ENCODE measurements around the gene RADIL. TPM values are rescaled to one million over a fixed set of nuclear protein-coding genes. Genes with fewer than 3 reads are reported as not detected.

The RADIL gene
- total RNA-seq, 2 donors from 2014 or later: 0.18 to 0.35 TPM

DNA sequence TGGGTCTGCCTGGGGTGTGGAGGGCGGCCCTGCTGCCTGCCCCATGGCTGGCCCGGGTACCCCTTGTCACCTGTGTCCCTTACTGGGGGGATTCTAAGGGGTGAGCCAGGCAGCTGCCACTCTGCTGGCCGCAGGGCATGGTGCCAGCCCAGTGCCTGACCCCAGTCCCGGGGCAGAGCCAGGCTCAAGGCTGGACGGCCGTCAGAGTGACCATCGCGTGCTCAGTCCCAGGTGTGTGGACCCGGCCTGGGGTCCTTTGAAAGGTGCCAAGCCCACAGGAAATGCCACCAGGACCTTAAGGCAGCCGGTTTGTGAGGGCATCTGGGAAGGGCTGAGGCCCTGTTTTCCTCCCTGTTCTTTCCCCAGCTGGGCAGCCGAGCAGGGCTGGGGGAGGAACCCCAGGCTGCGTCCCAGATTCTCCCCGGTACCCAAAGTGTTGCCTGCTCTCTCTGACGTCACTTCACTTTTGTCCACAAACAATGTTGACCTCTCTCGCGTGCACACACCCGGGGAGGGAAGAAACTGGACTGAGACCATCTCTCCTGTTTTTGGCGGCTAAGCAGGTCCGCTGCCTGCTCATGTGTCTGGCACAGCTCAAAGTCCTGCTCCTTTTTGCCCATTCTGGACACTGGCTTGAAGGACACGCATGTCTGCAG lies 59.3 kb downstream of the RADIL start:
- DNase-seq (ENCODE audit: low spot score in 2 of 2): no peak
- Mint-ChIP-seq H3K36me3 (no peaks in the 10 kb centered on the region), H3K9me3 (no peaks in the 10 kb centered on the region), H3K27ac (no peak overlapping the region)
- ATAC-seq: no peak

DNA sequence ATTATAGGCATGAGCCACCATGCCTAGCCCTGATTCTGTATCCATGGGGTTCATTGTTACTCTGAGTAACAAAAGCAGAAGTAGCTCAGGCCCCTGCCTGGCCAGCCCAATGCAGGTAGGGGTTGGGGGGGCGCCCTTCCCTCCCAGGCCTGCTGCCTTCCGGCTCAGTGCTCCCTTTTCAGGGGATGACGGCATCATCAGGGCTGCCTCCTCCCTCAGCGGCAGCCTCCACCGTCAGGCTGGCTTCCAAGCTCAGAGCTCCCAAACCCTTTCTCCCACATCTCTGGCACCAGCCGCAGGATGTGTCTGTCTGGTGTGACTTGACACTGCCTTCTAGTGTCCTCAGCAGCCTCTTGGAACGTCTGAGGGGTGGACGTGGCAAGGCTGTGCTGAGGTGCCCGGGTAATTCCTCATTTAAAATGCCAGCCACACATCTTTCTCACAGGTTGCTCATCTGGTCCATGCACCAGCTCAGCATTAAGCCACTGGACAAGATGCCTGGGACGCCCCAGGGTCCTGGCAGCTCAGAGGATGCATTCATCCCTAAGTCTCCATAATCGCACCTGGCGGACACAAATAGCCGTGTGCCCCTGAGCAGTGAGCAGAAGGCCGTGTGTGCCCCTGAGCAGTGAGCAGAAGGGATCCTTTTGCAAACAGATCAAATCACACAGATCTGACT lies 59.9 kb downstream of the RADIL start:
- ATAC-seq (no peak), DNase-seq (ENCODE audit: low spot score in 2 of 2) (no peak)
- H3K27ac Mint-ChIP-seq: no peak overlapping the region
- H3K9me3 Mint-ChIP-seq: no peaks in the 10 kb centered on the region
- H3K36me3 Mint-ChIP-seq: no peaks in the 10 kb centered on the region

DNA sequence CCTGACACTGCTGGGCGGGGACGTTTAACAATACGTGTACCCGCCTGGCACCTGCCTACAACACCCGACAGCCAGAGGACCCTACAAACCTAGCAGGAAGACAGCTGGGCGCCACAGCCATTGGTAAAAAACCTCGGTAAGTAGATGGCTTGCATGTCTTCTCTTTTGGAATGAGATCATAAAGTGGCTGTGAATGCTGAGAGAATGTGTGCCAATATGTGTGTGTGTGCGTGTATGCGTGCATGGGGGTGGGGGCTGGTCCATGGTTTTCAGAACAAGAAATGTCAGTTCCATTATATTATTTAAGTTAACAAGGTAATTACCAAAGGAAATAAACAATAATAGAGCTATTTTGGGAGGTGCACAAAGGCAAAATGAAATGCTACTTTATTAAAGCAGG lies 60.8 kb downstream of the RADIL start:
- no peaks in the 10 kb centered on the region for H3K9me3 Mint-ChIP-seq
- H3K36me3 Mint-ChIP-seq: no peaks in the 10 kb centered on the region
- peak overlapping the region in 1 of 2 donors; percentile 1 for H3K27ac Mint-ChIP-seq
- DNase-seq (ENCODE audit: low spot score in 2 of 2) (no peak), ATAC-seq (no peak)

DNA sequence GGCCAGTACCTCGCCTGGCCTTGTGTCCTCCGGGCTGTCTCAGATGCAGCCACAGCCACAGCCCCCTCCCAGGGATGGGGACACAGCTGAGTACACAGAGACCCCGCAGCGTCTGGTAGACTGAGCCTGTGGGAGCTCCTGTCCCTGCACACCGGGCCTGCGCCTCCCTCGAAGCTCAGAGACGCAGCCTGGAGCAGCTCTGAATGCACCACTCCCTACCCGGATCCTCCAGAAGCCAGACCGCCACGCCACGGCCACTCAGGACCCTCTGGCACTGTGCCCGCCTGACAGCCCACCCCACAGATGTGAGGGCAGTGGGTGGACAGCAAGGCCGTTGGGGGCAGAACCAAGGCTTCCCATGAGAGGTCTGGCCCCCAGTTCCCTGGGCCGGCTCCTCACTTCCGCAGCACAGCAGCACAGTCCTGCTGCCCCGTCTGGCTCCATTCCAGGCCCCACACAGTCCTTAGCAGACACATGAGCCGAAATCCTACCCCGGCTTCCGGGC lies 62.5 kb downstream of the RADIL start:
- no peaks in the 10 kb centered on the region for H3K9me3 Mint-ChIP-seq
- no peak overlapping the region for H3K27ac Mint-ChIP-seq
- DNase-seq (ENCODE audit: low spot score in 2 of 2) (no peak), ATAC-seq (no peak)
- no peaks in the 10 kb centered on the region for H3K36me3 Mint-ChIP-seq

DNA sequence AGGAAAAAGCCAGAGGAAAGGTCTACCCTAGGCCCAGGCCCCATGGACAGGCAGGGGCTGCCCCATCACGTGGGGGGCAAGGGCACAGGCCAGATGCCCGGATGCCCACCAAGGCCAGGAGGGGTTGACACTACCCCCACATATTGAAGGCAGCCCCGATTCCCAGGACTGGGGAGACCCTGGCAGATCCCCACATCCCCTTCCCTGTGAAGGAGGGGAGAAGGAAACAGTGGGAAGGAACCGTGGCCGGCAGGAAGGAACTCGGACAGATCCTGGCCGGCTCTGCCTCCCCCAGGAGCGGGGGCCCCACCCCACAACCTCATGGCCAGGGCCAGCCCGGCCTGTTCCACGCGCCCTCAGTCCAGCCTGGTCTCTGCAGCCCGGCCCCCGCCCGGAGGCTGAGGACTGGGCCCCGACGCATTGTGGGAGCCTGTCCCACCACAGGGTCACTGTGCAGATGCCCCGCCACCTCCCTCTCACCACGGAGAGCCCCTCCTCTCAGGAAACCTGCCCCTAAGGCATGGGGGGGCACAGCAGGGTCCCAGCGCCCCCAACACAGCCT lies 63.0 kb downstream of the RADIL start:
- no peak overlapping the region for H3K27ac Mint-ChIP-seq
- no peak for DNase-seq (ENCODE audit: low spot score in 2 of 2)
- no peak for ATAC-seq
- H3K36me3 Mint-ChIP-seq: no peaks in the 10 kb centered on the region
- no peaks in the 10 kb centered on the region for H3K9me3 Mint-ChIP-seq

DNA sequence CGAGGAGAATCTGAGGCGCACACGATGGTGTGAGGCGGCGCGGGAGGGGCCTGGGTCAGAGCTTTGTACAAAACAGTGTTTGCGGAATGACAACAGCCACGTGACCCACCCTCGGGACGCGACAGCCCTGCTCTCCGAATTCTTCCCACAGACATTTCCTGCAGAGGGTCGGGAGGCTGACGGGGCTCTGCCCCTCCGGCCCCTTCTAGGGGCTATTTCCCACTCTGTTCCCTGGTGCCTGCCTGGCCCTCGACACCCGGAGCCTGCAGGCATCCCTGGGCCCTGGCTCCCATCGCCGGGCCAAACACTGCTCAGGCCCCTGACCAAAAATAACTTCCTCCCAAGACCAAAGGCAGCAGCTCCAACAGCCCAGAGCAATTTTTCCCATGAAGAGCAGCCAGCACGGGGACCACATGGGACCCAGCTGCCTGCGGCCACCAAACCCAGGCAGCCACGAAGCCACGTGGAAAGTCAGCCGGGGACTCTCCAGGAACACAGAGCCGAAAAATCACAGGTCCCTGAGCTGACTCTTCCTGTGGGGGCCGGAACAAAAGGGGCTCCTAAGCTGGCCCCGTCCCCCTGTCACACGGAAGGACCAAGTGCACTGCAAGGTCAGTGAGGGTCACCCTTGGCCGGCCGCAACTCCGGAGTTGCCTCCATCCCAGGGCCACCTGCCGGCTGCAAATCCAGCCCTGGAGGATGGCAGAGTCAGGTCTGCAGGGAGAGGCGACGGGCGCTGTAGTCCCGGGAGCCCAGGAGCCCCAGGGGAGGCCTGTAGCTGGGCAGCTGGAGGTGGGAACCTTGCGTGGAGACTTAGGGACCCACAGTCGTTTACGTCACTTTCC lies 63.7 kb downstream of the RADIL start:
- Mint-ChIP-seq H3K9me3 (no peaks in the 10 kb centered on the region), H3K36me3 (no peaks in the 10 kb centered on the region), H3K27ac (no peak overlapping the region)
- DNase-seq (ENCODE audit: low spot score in 2 of 2) (no peak), ATAC-seq (no peak)

DNA sequence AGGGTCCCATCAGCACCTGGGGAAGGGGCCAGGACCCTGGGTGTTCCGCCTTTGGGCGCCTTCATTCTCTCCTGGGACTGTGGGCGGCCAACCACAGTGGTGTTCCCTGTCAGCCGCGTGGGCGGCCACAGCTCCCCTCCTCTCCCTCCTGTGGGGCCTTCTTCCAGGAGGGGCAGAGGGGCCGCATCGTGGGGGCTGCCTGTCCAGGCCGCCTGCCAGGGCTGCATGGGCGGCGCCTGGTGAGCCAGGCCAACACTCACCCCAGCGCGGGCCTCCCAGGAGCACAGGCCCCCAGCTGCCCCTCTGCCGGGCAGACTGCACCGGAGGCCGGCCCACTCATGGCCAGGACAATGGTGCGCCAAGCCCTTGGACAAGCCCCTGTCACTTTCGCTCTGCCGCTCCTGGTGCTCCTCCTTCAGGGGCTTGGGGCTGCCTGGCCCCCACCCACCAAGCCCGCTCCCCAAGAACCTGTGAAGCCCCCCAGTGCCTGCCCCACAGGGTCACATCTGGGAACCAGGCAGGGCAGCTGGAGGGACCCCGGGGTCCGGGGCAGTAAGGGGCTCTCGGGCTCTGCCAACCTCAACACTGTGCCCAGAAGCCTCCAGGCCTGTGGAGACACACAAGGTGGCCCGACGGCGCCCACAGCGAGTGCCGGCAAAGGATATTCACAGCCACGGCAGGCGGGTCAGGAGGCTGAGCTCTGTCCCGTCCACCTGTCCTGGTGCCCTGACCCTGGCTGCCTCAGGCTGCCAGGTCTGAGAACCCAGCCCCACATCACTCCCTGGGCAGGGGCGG lies 65.3 kb downstream of the RADIL start:
- Mint-ChIP-seq H3K9me3 (peaks cover 0 to 4% of the 10 kb centered on the region in 2 donors), H3K36me3 (peaks cover 0 to under 1% of the 10 kb centered on the region in 2 donors), H3K27ac (no peak overlapping the region)
- DNase-seq (ENCODE audit: low spot score in 2 of 2) (no peak), ATAC-seq (no peak)

DNA sequence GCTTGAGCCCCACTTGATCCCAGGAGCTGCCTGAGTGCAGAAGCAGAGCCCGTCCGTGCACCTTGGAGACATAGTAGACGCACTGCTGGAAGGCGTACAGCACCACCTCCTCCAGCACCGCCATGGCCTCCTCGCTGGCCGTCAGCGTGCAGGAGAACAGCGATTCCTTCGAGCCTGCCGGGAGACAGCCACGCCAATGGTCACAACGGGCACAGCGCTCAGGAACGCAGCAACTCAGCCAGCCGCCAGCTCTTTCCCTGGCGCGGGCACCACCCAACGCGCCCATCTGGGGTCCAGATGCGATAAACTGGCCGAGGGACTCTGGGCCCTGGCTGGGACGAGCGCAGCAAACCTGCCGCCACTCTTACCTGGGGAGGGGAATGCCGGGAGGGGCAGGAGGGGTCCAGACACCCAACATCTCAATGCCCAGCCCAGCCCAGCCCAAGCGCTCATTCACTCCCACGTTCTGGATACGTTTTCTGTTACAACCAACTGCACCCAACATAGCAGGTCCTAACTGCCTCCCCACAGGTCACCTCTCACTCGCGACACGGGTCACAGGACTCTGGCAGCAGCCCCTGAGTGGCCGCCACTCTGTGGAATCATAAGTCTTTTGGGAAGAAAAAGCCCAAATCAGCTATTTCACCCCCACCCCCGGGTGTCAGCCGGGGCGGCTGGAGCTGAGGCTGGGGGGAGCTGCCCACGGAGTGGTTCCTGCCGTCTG lies 66.2 kb downstream of the RADIL start:
- H3K36me3 Mint-ChIP-seq: peaks cover 0 to 9% of the 10 kb centered on the region in 2 donors
- peaks cover 0 to 12% of the 10 kb centered on the region in 2 donors for H3K9me3 Mint-ChIP-seq
- no peak for DNase-seq (ENCODE audit: low spot score in 2 of 2)
- ATAC-seq: no peak
- no peak overlapping the region for H3K27ac Mint-ChIP-seq

DNA sequence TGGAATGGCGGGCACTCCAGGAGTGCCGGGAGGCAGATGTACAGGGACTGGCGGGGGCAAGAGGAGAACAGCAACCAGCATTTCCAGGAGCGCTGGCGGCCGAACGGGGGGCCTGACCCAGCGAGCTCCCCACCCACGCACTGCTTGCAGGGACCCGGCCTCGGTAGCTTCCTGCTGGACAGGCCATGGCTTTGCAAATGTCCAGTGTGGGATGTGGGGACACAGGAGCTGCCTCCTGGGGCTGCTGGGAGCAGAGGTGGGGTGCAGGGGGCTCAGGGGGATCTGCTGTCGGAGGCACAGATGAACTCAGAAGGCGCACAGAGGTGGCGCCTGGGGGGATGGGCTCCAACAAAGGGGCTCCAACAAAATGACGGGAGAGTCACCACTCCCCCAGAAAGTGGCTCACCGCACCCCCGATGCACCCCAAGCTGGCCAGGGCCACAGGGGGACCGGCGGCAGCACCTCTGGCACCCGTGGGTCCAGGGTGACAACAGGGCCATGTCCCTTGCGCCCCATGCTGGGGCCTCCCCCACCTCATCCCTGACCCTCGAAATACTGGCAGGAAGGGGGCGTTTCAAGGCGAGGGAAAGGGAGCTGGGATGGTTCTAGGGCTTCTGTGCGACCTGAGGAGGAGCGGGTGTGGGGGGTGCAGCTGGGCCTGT lies 67.0 kb downstream of the RADIL start:
- ATAC-seq (no peak), DNase-seq (ENCODE audit: low spot score in 2 of 2) (no peak)
- Mint-ChIP-seq H3K9me3 (peaks cover 0 to 12% of the 10 kb centered on the region in 2 donors), H3K36me3 (peaks cover 0 to 10% of the 10 kb centered on the region in 2 donors), H3K27ac (no peak overlapping the region)

DNA sequence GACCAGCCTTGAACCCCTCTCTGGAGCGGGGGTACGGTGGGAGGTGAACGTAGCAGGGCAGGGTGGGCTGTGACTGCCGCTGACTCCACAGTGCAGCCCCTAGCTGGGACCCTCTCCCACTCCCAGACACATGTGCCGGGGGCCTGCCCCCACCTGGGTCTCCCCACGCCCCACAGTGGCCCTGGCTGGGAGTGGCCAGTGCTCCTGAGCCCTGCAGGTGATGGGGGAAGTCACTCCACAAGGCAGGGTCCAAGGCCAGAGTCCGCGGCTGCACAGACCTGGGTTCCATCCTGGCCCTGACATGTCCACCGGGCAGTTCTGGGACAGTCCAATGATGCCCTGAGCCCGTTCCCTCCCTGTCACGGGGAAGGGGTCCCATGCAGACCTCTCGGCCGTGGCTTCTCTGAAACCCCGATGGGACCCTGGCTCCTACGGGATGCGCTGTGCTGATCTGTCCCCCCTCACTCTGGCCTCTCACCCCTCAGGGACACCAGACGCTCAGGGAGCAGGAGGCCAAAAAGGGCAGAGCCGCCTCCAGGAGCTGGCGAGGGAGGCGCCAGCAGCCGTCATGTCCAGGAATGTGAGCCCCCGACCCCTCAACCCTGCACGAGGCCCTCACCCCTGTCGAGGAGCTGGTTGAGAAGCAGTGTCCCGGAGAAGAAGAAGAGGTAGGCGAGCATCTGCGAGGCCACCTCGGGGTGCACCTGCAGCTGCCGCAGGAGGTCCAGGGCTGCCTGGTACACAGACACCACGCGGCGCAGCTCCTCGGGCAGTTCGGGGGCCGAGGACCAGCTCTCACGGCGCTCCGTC lies 67.7 kb downstream of the RADIL start:
- no peak for ATAC-seq
- peaks cover 0 to 12% of the 10 kb centered on the region in 2 donors for H3K9me3 Mint-ChIP-seq

DNA sequence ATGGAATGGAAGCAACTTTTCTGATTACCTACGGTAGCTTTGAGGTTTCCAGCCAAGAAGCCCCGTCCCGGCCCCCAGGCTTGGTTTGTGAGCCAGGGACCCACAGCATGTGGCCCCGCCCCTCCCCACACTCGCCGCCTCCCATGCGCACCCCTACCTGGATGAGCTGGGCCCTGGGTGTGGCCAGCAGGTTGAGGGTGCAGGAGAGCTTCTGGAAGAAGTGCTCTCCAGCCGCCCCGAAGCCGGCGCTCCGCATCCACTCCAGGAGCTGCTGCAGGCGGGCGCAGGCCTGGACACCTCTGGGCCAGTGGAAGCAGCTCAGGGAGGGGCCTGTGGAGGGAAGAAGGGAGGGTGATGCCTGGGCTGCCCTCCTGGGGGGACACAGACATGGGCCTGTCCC lies 68.4 kb downstream of the RADIL start:
- Mint-ChIP-seq H3K9me3 (peaks cover 0 to 12% of the 10 kb centered on the region in 2 donors), H3K36me3 (peaks cover 0 to 10% of the 10 kb centered on the region in 2 donors), H3K27ac (no peak overlapping the region)
- ATAC-seq (no peak), DNase-seq (ENCODE audit: low spot score in 2 of 2) (no peak)

More for the DNA sequence above, 67.7 kb downstream of the RADIL start:
- peaks cover 0 to 10% of the 10 kb centered on the region in 2 donors for H3K36me3 Mint-ChIP-seq
- no peak overlapping the region for H3K27ac Mint-ChIP-seq
- DNase-seq (ENCODE audit: low spot score in 2 of 2): no peak

DNA sequence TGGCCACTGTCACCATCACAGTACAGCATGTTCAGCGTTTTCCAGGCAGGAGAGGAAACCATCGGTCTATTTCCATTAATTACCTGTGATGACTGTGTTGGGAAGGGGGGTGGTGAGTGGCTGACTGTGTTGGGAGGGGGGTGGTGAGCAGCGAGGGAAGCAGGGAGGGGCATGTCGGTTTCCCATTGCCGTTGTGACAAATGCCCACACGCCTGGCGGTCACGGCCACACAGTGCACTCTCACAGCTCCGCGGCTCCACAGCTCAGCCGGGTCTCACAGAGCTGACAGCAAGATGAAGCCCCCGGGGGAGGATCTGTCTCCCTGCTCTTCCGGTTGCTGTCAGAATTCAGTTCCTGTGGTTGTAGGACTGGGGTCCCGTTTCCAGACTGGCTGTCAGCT lies 69.1 kb downstream of the RADIL start:
- no peak for ATAC-seq
- H3K9me3 Mint-ChIP-seq: peaks cover 0 to 12% of the 10 kb centered on the region in 2 donors
- DNase-seq (ENCODE audit: low spot score in 2 of 2): no peak
- H3K27ac Mint-ChIP-seq: peak overlapping the region in 1 of 2 donors; percentile 60
- peaks cover 0 to 10% of the 10 kb centered on the region in 2 donors for H3K36me3 Mint-ChIP-seq

DNA sequence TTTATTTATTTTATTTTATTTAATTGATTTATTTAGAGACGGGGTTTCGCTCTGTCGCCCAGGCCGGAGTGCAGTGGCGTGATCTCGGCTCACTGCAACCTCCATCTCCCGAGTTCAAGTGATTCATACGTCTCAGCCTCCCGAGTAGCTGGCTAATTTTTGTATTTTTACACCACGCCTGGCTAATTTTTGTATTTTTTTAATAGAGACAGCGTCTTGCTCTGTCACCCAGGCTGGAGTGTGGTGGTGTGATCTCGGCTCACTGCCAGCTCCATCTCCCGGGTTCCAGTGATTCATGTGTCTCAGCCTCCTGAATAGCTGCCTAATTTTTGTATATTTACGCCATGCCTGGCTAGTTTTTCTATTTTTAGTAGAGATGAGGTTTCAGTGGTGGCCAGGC lies 73.8 kb downstream of the RADIL start:
- Mint-ChIP-seq H3K27ac (no peak overlapping the region), H3K9me3 (peaks cover 0 to 12% of the 10 kb centered on the region in 2 donors), H3K36me3 (peaks cover 0 to 10% of the 10 kb centered on the region in 2 donors)
- ATAC-seq (no peak), DNase-seq (ENCODE audit: low spot score in 2 of 2) (no peak)

DNA sequence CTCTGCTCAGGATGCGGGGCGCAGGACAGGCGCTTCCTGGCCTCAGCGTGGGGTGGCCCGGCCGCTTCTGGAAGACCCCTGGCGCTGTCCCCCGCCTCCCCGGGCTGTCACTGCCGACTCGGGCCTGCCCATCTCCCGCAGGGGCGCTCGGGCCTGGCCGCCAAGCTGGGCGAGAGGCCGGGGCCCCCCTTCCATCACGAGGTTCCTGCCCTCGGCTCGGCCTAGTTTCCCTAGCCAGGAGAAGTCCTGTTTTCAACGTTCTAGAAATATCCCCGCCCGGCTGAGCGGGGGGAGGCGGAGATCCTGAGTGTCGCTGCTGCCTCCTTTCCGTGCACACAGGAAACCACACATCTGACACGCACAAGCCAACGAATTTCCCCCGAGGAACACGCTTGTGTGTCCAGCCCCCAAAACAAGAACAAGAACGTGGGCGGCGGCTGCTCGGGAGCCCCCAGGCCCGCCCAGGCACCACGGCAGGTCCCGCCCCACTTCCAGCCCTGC lies 74.4 kb downstream of the RADIL start:
- H3K27ac Mint-ChIP-seq: no peak overlapping the region
- ATAC-seq (peak; percentile 18 to 34), DNase-seq (ENCODE audit: low spot score in 2 of 2) (peak in 1 of 2 donors; percentile 29)

More for the DNA sequence above, 74.4 kb downstream of the RADIL start:
- H3K9me3 Mint-ChIP-seq: peaks cover 0 to 12% of the 10 kb centered on the region in 2 donors
- peaks cover 0 to 10% of the 10 kb centered on the region in 2 donors for H3K36me3 Mint-ChIP-seq

Measured in activated naive CD4-positive, alpha-beta T cell treated with anti-CD3 and anti-CD28 coated beads, Interleukin-2, amount 50 U/mL, for 72 hours (primary cell).